GM12891 (cell line): ENCODE results near the gene CHST1.

ENCODE experiments used
- POLR2A ChIP-seq: IDR thresholded peaks from 2 replicates; pipeline ENCODE4 v1.6.1; 2011; ENCODE audit warnings: low read depth, low read length, control low read depth
- POLR2AphosphoS5 ChIP-seq: IDR thresholded peaks from 2 replicates; pipeline ENCODE4 v1.6.1; 2011; ENCODE audit warnings: low read depth, low read length, control low read depth
- POU2F2 ChIP-seq: IDR thresholded peaks from 2 replicates; pipeline ENCODE4 v1.6.1; 2011; ENCODE audit warnings: low read depth, mild to moderate bottlenecking, control low read depth, low read length, moderate library complexity
- TAF1 ChIP-seq: IDR thresholded peaks from 2 replicates; pipeline ENCODE4 v1.6.1; 2011; ENCODE audit warnings: low read depth, low read length, control low read depth

- TF ChIP-seq POLR2A (no peak), POU2F2 (no peak), POLR2AphosphoS5 (no peak), TAF1 (no peak)
These were observed 10.5 kb downstream of the CHST1 start for GRCh38 chr11:45655012-45655283.
